MM.1S (cell line): ENCODE measurements around the gene GSTP1.

Source experiments
- DNase-seq: peaks from one replicate; pipeline ENCODE4 v3.0.0-alpha.2; 2015
- H2AFZ ChIP-seq: fragments of 300-600 bp; sonication (generic); 2 replicates; pipeline ENCODE4 v1.6.0; 2016; ENCODE audit warnings: antibody characterized with exemption, low read length
- H3F3A ChIP-seq: fragments of 300-600 bp; sonication (generic); 2 replicates; pipeline ENCODE4 v1.6.1; 2016; ENCODE audit warnings: mild to moderate bottlenecking, antibody characterized with exemption, low read length, moderate library complexity, mixed read lengths; ENCODE audit not compliant: insufficient read depth
- H3K27ac ChIP-seq: fragments of 300-600 bp; sonication (generic); 2 replicates; pipeline ENCODE4 v1.5.1; 2016; ENCODE audit warnings: mild to moderate bottlenecking, low read length
- H3K27me3 ChIP-seq: fragments of 300-600 bp; sonication (generic); replicated peaks from 2 replicates; pipeline ENCODE4 v1.6.0; 2016; ENCODE audit warnings: low read length; ENCODE audit not compliant: insufficient read depth
- H3K36me3 ChIP-seq: fragments of 300-600 bp; sonication (generic); replicated peaks from 2 replicates; pipeline ENCODE4 v1.6.1; 2016; ENCODE audit warnings: mild to moderate bottlenecking, low read length, mixed read lengths; ENCODE audit not compliant: insufficient read depth
- H3K4me1 ChIP-seq: fragments of 300-600 bp; sonication (generic); 2 replicates; pipeline ENCODE4 v1.6.1; 2016; ENCODE audit warnings: low read length, mixed read lengths
- H3K4me2 ChIP-seq: fragments of 300-600 bp; sonication (generic); 2 replicates; pipeline ENCODE4 v1.6.0; 2016; ENCODE audit warnings: low read depth, low read length
- H3K4me3 ChIP-seq: fragments of 300-600 bp; sonication (generic); 2 replicates; pipeline ENCODE4 v1.5.1; 2016; ENCODE audit warnings: low read length, mixed read lengths
- H3K79me2 ChIP-seq: fragments of 300-600 bp; sonication (generic); 2 replicates; pipeline ENCODE4 v1.6.1; 2016; ENCODE audit warnings: mixed run types, low read length, mixed read lengths
- H3K9ac ChIP-seq: fragments of 300-600 bp; sonication (generic); 2 replicates; pipeline ENCODE4 v1.6.1; 2016; ENCODE audit warnings: low read length, mixed read lengths
- H3K9me2 ChIP-seq: fragments of 300-600 bp; sonication (generic); replicated peaks from 2 replicates; pipeline ENCODE4 v1.6.1; 2016; ENCODE audit warnings: mild to moderate bottlenecking, low read length, mixed read lengths; ENCODE audit not compliant: insufficient read depth
- H3K9me3 ChIP-seq: fragments of 300-600 bp; sonication (generic); replicated peaks from 2 replicates; pipeline ENCODE4 v1.6.1; 2016; ENCODE audit warnings: mild to moderate bottlenecking, low read length, mixed read lengths; ENCODE audit not compliant: insufficient read depth
- H4K20me1 ChIP-seq: fragments of 300-600 bp; sonication (generic); 2 replicates; pipeline ENCODE4 v1.6.1; 2016; ENCODE audit warnings: mild to moderate bottlenecking, low read length, moderate library complexity, mixed read lengths; ENCODE audit not compliant: insufficient read depth
- EZH2 ChIP-seq: fragments of 300-600 bp; sonication (generic); optimal IDR thresholded peaks from 2 replicates; pipeline ENCODE3; 2017; ENCODE audit warnings: low read depth, mild to moderate bottlenecking, antibody characterized with exemption, low read length, mixed read lengths
- EZH2phosphoT487 ChIP-seq: fragments of 300-600 bp; sonication (generic); IDR thresholded peaks from 2 replicates; pipeline ENCODE4 v1.6.1; 2018; ENCODE audit warnings: antibody characterized with exemption, low read length
- TF ChIP-seq, protein P1 (sequence below): fragments of 300-600 bp; sonication (generic); IDR thresholded peaks from 2 replicates; pipeline ENCODE4 v1.5.1; 2016; ENCODE audit warnings: antibody characterized with exemption, low read length, mixed read lengths

Gene GSTP1

DNA sequence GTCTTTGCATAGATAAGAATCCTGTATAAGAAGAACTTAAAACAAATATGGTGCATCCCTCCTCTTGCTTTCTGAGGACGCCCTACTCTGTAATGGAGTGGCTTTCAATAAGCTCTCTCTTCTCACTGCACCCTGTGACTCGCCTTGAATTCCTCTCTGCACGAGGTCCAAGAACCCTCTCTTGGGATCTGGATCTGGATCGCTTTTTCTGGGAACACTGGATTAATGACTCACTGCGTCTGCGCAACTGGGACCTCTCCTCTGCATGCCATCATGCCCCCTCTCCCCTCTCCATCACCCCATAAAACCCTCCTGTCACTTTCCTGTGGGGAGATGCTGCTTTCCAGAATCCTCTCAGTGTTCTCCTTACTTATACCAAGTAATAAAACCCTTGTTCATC is 45.3 kb upstream of the GSTP1 start:
- H3K9me3 ChIP-seq = no peaks in the 10 kb centered on the region
- no peak overlapping the region for H3K27ac ChIP-seq
- H3K27me3 ChIP-seq = peaks cover 7% of the 10 kb centered on the region; the same call in 1 of the 2 replicates
- no peak overlapping the region for H2AFZ ChIP-seq
- H3K9ac ChIP-seq = no peak overlapping the region
- H3K4me1 ChIP-seq = no peaks in the 10 kb centered on the region
- no peaks in the 10 kb centered on the region for H3K36me3 ChIP-seq
- H3F3A ChIP-seq = no peaks in the 10 kb centered on the region
- no peaks in the 10 kb centered on the region for H4K20me1 ChIP-seq
- no peak overlapping the region for H3K4me3 ChIP-seq
- no peak overlapping the region for H3K4me2 ChIP-seq
- no peaks in the 10 kb centered on the region for H3K79me2 ChIP-seq
- no peak for DNase-seq
- no peaks in the 10 kb centered on the region for H3K9me2 ChIP-seq
- TF ChIP-seq EZH2phosphoT487 (no peak), EZH2 (no peak)
- TF ChIP-seq, protein P1, sequence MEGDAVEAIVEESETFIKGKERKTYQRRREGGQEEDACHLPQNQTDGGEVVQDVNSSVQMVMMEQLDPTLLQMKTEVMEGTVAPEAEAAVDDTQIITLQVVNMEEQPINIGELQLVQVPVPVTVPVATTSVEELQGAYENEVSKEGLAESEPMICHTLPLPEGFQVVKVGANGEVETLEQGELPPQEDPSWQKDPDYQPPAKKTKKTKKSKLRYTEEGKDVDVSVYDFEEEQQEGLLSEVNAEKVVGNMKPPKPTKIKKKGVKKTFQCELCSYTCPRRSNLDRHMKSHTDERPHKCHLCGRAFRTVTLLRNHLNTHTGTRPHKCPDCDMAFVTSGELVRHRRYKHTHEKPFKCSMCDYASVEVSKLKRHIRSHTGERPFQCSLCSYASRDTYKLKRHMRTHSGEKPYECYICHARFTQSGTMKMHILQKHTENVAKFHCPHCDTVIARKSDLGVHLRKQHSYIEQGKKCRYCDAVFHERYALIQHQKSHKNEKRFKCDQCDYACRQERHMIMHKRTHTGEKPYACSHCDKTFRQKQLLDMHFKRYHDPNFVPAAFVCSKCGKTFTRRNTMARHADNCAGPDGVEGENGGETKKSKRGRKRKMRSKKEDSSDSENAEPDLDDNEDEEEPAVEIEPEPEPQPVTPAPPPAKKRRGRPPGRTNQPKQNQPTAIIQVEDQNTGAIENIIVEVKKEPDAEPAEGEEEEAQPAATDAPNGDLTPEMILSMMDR = no peak

DNA sequence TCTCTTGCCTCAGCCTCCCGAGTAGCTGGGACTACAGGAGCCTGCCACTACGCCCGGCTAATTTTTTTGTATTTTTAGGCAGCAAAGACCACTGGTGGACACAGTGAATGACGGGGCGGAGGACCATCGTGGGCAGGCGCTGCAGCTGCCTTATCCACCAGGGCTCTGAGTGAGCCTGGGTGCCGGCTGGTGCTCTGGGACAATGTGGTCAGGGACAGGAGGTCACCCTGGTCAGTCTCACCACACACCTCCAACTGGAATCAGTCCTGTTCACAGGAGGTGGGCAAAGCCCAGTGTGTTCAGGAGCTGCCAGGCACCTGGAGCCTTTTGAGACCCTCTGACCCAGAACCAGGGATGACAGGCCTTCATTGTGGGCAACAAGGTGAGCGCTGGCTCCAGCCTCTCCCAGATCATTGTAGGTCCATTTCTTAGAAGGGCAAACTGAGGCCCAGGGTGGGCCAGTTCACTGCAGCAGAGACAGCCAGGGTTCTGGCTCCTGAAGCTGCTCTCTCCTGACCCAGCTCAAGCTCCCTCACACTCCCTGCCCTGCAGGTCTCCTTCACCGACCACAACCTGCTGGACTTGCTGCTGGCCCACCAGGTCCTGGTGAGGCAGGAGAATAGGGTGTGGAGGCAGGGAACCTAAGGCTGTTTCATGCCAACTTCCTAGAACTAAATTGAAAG is 44.6 kb upstream of the GSTP1 start:
- Histone ChIP-seq H4K20me1 (no peaks in the 10 kb centered on the region), H3K36me3 (no peaks in the 10 kb centered on the region), H3K27me3 (peaks cover 2% of the 10 kb centered on the region; the same call in 1 of the 2 replicates), H3K79me2 (no peaks in the 10 kb centered on the region), H3K4me2 (no peak overlapping the region), H3F3A (no peaks in the 10 kb centered on the region), H3K4me3 (no peak overlapping the region), H3K27ac (no peak overlapping the region), H3K4me1 (no peaks in the 10 kb centered on the region), H3K9me2 (no peaks in the 10 kb centered on the region), H3K9ac (no peak overlapping the region), H3K9me3 (no peaks in the 10 kb centered on the region), H2AFZ (no peak overlapping the region)
- TF ChIP-seq EZH2phosphoT487 (no peak), EZH2 (no peak)
- TF ChIP-seq, protein P1 = no peak
- no peak for DNase-seq

DNA sequence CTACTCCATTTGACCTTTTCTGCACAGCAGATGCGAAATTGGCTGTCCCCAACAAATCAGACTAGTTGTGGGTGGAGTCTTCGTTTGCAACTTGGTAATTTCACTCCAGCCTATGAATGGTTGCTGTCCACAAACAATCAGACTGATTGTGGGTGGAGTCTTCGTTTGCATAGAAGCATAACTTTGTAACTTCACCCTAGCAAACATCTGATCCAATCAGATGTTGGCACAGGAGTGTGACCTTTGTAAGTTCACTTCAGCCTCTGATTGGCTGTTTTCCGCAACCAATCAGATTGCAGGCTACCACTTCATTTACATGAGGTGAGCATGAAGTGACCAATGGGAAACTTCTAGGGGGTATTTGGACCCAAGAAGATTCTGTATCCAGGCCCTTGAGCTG is 44.1 kb upstream of the GSTP1 start:
- TF ChIP-seq EZH2 (no peak), EZH2phosphoT487 (no peak)
- TF ChIP-seq, protein P1 = no peak
- Histone ChIP-seq H3K27me3 (no peaks in the 10 kb centered on the region; the same call in 1 of the 2 replicates), H3K4me3 (no peak overlapping the region), H3K4me2 (no peak overlapping the region), H3K9me3 (no peaks in the 10 kb centered on the region), H3K9me2 (no peaks in the 10 kb centered on the region), H4K20me1 (no peaks in the 10 kb centered on the region), H3K9ac (no peak overlapping the region), H2AFZ (no peak overlapping the region), H3K79me2 (no peaks in the 10 kb centered on the region), H3K4me1 (no peaks in the 10 kb centered on the region), H3K36me3 (no peaks in the 10 kb centered on the region), H3K27ac (no peak overlapping the region), H3F3A (no peaks in the 10 kb centered on the region)
- no peak for DNase-seq
